Spleen (tissue), 11 donors: ENCODE data around the gene MADD. TPM values are rescaled to one million over a fixed set of nuclear protein-coding genes. Genes with fewer than 3 reads are reported as not detected.

Experiments used
- DNase-seq: peaks from one replicate; pipeline ENCODE4 v3.0.0-alpha.2; 2020
- H3K27ac ChIP-seq, 8 donors: fragments of 200-600 bp; sonication (generic) in 7 of 8; 1 replicate in 4 of 8; 2 replicates in 4 of 8; pipeline versions ENCODE4 v1.5.0 to v1.8.0; 2016 to 2021; ENCODE audit warnings: inconsistent platforms in 4 of 8, mild to moderate bottlenecking in 4 of 8, moderate library complexity in 1 of 8
- H3K27me3 ChIP-seq, 7 donors: fragments of 200-600 bp; sonication (generic) in 6 of 7; replicated peaks in 1 of 7; 1 replicate in 4 of 7; 2 replicates in 3 of 7; pipeline versions ENCODE4 v1.5.0 to v1.8.0; 2016 to 2021; ENCODE audit warnings: inconsistent platforms in 3 of 7, mild to moderate bottlenecking in 1 of 7
- H3K36me3 ChIP-seq, 6 donors: fragments of 200-600 bp; sonication (generic) in 5 of 6; 1 replicate in 4 of 6; 2 replicates in 2 of 6; pipeline versions ENCODE4 v1.5.0 to v1.8.0; 2016 to 2021; ENCODE audit warnings: inconsistent platforms in 2 of 6
- H3K4me1 ChIP-seq, 6 donors: fragments of 200-600 bp; sonication (generic) in 5 of 6; 1 replicate in 3 of 6; 2 replicates in 3 of 6; pipeline versions ENCODE4 v1.5.0 to v1.8.0; 2016 to 2021; ENCODE audit warnings: inconsistent platforms in 3 of 6
- H3K4me3 ChIP-seq, 8 donors: fragments of 200-600 bp; sonication (generic) in 7 of 8; 1 replicate in 4 of 8; 2 replicates in 4 of 8; pipeline versions ENCODE4 v1.5.0 to v1.8.0; 2016 to 2021; ENCODE audit warnings: inconsistent platforms in 4 of 8, mild to moderate bottlenecking in 4 of 8, moderate library complexity in 2 of 8
- H3K9me3 ChIP-seq, 8 donors: fragments of 200-600 bp; sonication (generic) in 7 of 8; 1 replicate in 4 of 8; 2 replicates in 4 of 8; pipeline versions ENCODE4 v1.5.0 to v1.8.0; 2016 to 2021; ENCODE audit warnings: inconsistent platforms in 4 of 8
- POLR2A ChIP-seq, 3 donors: fragments of 450-650 bp; IDR thresholded peaks; one replicate each; pipeline ENCODE4 v1.5.1; 2017; ENCODE audit warnings: antibody characterized with exemption in 3 of 3, mild to moderate bottlenecking in 1 of 3
- POLR2AphosphoS5 ChIP-seq, 3 donors: sonication (generic); formaldehyde crosslinking; IDR thresholded peaks; one replicate each; pipeline ENCODE4 v1.5.1; 2017; ENCODE audit warnings: antibody characterized with exemption in 3 of 3
- WGBS, 5 donors: extraction: QIAGEN DNeasy Blood & Tissue Kit in 3 of 5; methylation state at CpG; one replicate each; pipeline versions ENCODE4 v1.1.5 to v1.1.7; 2013 to 2018; 5-methylcytosine and 5-hydroxymethylcytosine counted together
- intact Hi-C: fragments of 100-400 bp; cut with DNase I; formaldehyde crosslinking; loops from one replicate; pipeline ENCODE4 v1.15.0; 2023; ENCODE audit warnings: low total_unique reads
- polyA plus RNA-seq, 3 donors: library from polyadenylated mRNA; stranded (reverse); fragments of 200-250 nt; gene quantifications; one replicate each; pipeline ENCODE4 v1.2.1, GENCODE V29; 2013
- total RNA-seq, 7 donors: library from RNA; depleted of rRNA in 3 of 7; stranded (reverse); fragments of >200 nt in 3 of 7; fragmentation: NEBNext Ultra II Directional in 4 of 7; extraction: Animal tissue kit (Norgen Biotek cat#: 25700) in 4 of 7; gene quantifications; one replicate each; pipeline versions ENCODE4 v1.1.0 to v1.2.1, GENCODE V29; 2016 to 2021
- TF ChIP-seq, protein P1 (sequence below), 11 experiments: fragments of 200-600 bp in 7 of 11; fragments of 450-650 bp in 4 of 11; sonication (generic) in 4 of 11; IDR thresholded peaks in 8 of 11; conservative IDR thresholded peaks in 3 of 11; 1 replicate in 7 of 11; 2 replicates in 4 of 11; pipeline versions ENCODE4 v1.4.0 to v1.8.0; 2016 to 2021; ENCODE audit warnings: antibody characterized with exemption in 11 of 11, inconsistent platforms in 4 of 11, mild to moderate bottlenecking in 1 of 11
- donor health status: healthy with polysubstance abuse.
- donor health status: DM: no; HTN: no; CAD: no; lungs with moderate emphysema.
- donor health status: DM: no; HTN: no; CAD: no.
- donor health status: Bipolar disorder and iron deficiency.
- donor health status: healthy.
- donor health status: DM: no; HTN: no; CAD: no.
- donor health status: DM: yes; HTN: yes; CAD: no.

Gene MADD
- total and polyA plus RNA-seq, 10 donors, result 15.7 to 82.4 (median 63.3) TPM

DNA sequence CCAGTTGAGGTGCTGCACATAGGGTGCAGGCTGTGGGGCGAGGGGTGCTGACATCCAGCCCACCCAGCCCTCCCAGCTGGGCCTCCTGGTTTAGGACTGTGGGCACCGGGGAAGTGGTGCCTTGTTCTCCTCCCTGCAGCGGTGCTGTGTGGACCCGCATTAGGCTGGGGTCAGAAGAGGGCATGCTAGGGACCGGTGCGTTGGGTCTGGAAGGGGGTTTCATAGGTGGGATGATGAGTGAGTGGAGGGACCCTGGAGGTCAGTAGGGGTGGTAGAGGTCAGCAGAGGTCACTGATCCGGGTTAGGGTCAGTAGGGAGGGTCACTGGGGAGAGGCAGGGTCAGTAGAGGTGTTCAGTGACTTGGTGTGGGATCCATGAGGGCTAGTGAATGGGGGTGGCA, 89.2 kb downstream of the MADD start:
- H3K27ac ChIP-seq, result peak overlapping the region in 3 of 8 donors; percentile 14 to 70 (median 56)
- H3K27me3 ChIP-seq, result no peaks in the 10 kb centered on the region
- WGBS, 5 donors, result 64 to 86% (median 67%) methylated on average over 7 of the region's 7 CpGs
- TF ChIP-seq, protein P1, sequence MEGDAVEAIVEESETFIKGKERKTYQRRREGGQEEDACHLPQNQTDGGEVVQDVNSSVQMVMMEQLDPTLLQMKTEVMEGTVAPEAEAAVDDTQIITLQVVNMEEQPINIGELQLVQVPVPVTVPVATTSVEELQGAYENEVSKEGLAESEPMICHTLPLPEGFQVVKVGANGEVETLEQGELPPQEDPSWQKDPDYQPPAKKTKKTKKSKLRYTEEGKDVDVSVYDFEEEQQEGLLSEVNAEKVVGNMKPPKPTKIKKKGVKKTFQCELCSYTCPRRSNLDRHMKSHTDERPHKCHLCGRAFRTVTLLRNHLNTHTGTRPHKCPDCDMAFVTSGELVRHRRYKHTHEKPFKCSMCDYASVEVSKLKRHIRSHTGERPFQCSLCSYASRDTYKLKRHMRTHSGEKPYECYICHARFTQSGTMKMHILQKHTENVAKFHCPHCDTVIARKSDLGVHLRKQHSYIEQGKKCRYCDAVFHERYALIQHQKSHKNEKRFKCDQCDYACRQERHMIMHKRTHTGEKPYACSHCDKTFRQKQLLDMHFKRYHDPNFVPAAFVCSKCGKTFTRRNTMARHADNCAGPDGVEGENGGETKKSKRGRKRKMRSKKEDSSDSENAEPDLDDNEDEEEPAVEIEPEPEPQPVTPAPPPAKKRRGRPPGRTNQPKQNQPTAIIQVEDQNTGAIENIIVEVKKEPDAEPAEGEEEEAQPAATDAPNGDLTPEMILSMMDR (IDR thresholded peaks at IDR 0.05 in 8 of 11, conservative IDR thresholded peaks at IDR 0.05 in 3 of 11), result no peak
- no peak for TF ChIP-seq POLR2AphosphoS5 (IDR thresholded peaks at IDR 0.05)
- no peak for TF ChIP-seq POLR2A (IDR thresholded peaks at IDR 0.05)
- H3K4me3 ChIP-seq, result peak overlapping the region in 2 of 8 donors; percentile 2 to 32
- DNase-seq, result peak; percentile 64
- no peaks in the 10 kb centered on the region for H3K9me3 ChIP-seq
- intact Hi-C loops, result no loop called here
- peaks cover 0 to 89% (median 17%) of the 10 kb centered on the region in 6 donors for H3K36me3 ChIP-seq
- H3K4me1 ChIP-seq, result peaks cover 0 to 62% (median 32%) of the 10 kb centered on the region in 6 donors

DNA sequence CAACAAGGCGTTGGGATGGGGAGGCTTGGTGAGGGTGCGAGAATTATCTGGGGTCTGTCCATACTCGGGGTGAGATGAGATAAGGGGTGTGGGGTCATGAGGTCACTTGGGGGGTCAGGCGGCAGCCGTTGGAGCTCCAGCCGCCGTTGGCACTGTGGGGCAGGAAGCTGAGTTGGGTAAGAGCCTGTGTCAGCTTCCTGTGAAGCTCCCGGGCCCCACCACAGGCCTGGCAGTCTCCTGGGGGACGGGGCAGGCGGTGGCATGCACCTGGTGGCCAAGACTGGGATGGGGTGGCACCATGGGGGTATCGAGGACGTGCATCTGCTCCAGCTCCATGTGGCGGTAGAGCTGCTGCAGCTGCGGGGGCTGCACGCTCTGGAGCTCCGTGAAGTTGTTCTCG, 89.7 kb downstream of the MADD start:
- Histone ChIP-seq H3K9me3 (no peaks in the 10 kb centered on the region), H3K27me3 (no peaks in the 10 kb centered on the region), H3K4me3 (peak overlapping the region in 2 of 8 donors; percentile 2 to 32), H3K36me3 (peaks cover 0 to 89% (median 17%) of the 10 kb centered on the region in 6 donors), H3K27ac (peak overlapping the region in 3 of 8 donors; percentile 14 to 70 (median 56)), H3K4me1 (peaks cover 0 to 65% (median 32%) of the 10 kb centered on the region in 6 donors)
- intact Hi-C loops, result no loop called here
- WGBS, 5 donors, result 25 to 48% (median 29%) methylated on average over 17 of the region's 17 CpGs
- DNase-seq, result peak; percentile 85
- TF ChIP-seq POLR2AphosphoS5 (IDR thresholded peaks at IDR 0.05) (peak; percentile 34 to 78 (median 36)), POLR2A (IDR thresholded peaks at IDR 0.05) (no peak)
- TF ChIP-seq, protein P1 (IDR thresholded peaks at IDR 0.05 in 8 of 11, conservative IDR thresholded peaks at IDR 0.05 in 3 of 11), result no peak

DNA sequence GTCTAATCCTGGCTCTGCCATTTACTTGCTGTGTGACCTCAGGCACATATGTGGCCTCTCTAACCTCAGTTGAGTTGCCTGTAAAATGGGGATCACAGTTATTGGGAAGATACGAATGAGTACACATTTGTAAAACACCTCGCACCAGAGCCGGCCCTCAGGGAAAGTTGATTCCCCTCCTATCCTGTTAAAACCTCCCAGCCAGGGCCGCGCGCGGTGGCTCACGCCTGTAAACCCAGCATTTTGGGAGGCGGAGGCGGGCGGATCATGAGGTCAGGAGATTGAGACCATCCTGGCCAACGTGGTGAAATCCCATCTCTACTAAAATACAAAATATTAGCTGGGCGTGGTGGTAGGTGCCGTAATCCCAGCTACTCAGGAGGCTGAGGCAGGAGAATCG, 90.4 kb downstream of the MADD start:
- TF ChIP-seq POLR2AphosphoS5 (IDR thresholded peaks at IDR 0.05) (no peak), POLR2A (IDR thresholded peaks at IDR 0.05) (no peak)
- TF ChIP-seq, protein P1 (IDR thresholded peaks at IDR 0.05 in 8 of 11, conservative IDR thresholded peaks at IDR 0.05 in 3 of 11), result no peak
- Histone ChIP-seq H3K9me3 (no peaks in the 10 kb centered on the region), H3K4me3 (no peak overlapping the region), H3K27me3 (no peaks in the 10 kb centered on the region), H3K36me3 (peaks cover 0 to 89% (median 13%) of the 10 kb centered on the region in 6 donors), H3K27ac (peak overlapping the region in 3 of 8 donors; percentile 14 to 70 (median 56)), H3K4me1 (peaks cover 0 to 69% (median 34%) of the 10 kb centered on the region in 6 donors)
- DNase-seq, result peak; percentile 66
- intact Hi-C loops, result no loop called here
- 85 to 94% (median 90%) methylated on average over 15 of the region's 15 CpGs for WGBS, 5 donors

DNA sequence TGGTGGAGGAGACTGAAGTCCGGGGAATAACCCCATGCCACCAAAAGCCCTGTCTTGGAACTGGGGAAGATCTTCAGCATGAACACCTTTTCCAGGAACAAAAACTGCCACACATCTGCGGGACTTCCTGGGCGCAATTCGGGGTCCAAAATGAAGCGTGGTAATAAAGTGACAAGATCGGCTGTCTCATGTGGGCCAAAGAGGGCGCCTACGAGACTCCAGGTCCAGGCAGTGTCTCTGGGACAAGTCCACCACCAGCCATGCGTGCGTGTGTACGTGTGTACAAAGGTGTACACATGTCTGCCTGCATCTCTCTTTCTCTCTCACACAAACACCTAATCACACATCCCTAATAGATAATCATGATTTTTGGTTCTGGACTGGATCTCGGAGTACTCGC, 91.5 kb downstream of the MADD start:
- peak overlapping the region in 3 of 8 donors; percentile 14 to 70 (median 36) for H3K27ac ChIP-seq
- H3K27me3 ChIP-seq, result no peaks in the 10 kb centered on the region
- DNase-seq, result peak; percentile 54
- H3K4me3 ChIP-seq, result no peak overlapping the region
- H3K36me3 ChIP-seq, result peaks cover 0 to 89% (median 15%) of the 10 kb centered on the region in 6 donors
- intact Hi-C loops, result no loop called here
- WGBS, 5 donors, result 75 to 89% (median 82%) methylated on average over 13 of the region's 13 CpGs
- no peaks in the 10 kb centered on the region for H3K9me3 ChIP-seq
- no peak for TF ChIP-seq POLR2A (IDR thresholded peaks at IDR 0.05)
- TF ChIP-seq, protein P1 (IDR thresholded peaks at IDR 0.05 in 8 of 11, conservative IDR thresholded peaks at IDR 0.05 in 3 of 11), result no peak
- no peak for TF ChIP-seq POLR2AphosphoS5 (IDR thresholded peaks at IDR 0.05)
- peaks cover 0 to 80% (median 36%) of the 10 kb centered on the region in 6 donors for H3K4me1 ChIP-seq
